ENCODE measurements around the gene PYCARD. TPM values are rescaled to one million over a fixed set of nuclear protein-coding genes. Genes with fewer than 3 reads are reported as not detected.

The PYCARD gene
- polyA plus RNA-seq, 1 donor (not counting 4 experiments of a cell fraction or from before 2014, with no cell fraction given), result 58.1 TPM

DNA sequence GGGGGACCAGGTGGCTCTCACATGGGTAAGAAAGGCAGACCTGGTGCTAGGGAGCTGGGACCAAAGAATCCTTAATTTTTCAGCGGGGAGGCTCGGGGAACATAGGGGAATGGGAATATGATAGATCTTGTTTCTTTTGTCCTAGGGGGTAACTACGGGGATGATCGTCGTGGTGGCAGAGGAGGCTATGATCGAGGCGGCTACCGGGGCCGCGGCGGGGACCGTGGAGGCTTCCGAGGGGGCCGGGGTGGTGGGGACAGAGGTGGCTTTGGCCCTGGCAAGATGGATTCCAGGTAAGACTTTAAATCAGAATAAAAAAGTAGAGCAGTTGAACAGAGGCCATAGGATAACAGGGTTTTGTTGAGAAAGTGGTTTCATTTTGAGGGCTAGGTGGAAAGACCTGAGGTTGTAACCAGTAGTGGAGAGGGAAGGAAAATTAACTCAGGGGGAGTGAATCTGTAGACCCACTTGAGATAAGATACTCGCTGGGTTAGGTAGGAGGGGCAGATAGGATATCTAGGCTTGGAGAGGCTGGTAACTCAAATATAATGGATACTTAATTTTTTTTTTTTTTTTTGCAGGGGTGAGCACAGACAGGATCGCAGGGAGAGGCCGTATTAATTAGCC is 11.6 kb downstream of the PYCARD start:
- Histone ChIP-seq H3K36me3 (ENCODE audit: control insufficient read depth in 2 of 2, extremely low read depth in 1 of 2, insufficient read depth in 2 of 2, low read length in 2 of 2) (peaks cover 54 to 93% of the 10 kb centered on the region in 2 experiments), H3K27me3 (ENCODE audit: control insufficient read depth, extremely low read depth, insufficient read depth, low read length) (no peaks in the 10 kb centered on the region), H3K9me3 (ENCODE audit: control insufficient read depth, low read depth, low read length) (no peaks in the 10 kb centered on the region), H3K4me1 (ENCODE audit: control insufficient read depth, extremely low read depth, insufficient read depth, low read length) (no peaks in the 10 kb centered on the region), H3K9me1 (ENCODE audit: control insufficient read depth, extremely low read depth, insufficient read depth, low read length) (no peaks in the 10 kb centered on the region), H2AFZ (ENCODE audit: control insufficient read depth, low read length) (no peak overlapping the region), H3K27ac (ENCODE audit: control insufficient read depth, insufficient read depth, low read length) (no peak overlapping the region), H3K4me3 (ENCODE audit: control insufficient read depth in 2 of 3, extremely low read depth in 1 of 3, insufficient read depth in 2 of 3, low read depth in 1 of 3, low read length in 3 of 3) (no peak overlapping the region), H3K9ac (ENCODE audit: control insufficient read depth, extremely low read depth, insufficient read depth, low read length) (no peak overlapping the region), H3K79me2 (ENCODE audit: control insufficient read depth, insufficient read depth, low read length) (peaks cover 33% of the 10 kb centered on the region), H4K20me1 (ENCODE audit: control insufficient read depth, extremely low read depth, insufficient read depth, low read length) (peaks cover 27% of the 10 kb centered on the region), H3K4me2 (ENCODE audit: control insufficient read depth, extremely low read depth, insufficient read depth, low read depth, low read length) (no peak overlapping the region)
- TF ChIP-seq, protein P1, sequence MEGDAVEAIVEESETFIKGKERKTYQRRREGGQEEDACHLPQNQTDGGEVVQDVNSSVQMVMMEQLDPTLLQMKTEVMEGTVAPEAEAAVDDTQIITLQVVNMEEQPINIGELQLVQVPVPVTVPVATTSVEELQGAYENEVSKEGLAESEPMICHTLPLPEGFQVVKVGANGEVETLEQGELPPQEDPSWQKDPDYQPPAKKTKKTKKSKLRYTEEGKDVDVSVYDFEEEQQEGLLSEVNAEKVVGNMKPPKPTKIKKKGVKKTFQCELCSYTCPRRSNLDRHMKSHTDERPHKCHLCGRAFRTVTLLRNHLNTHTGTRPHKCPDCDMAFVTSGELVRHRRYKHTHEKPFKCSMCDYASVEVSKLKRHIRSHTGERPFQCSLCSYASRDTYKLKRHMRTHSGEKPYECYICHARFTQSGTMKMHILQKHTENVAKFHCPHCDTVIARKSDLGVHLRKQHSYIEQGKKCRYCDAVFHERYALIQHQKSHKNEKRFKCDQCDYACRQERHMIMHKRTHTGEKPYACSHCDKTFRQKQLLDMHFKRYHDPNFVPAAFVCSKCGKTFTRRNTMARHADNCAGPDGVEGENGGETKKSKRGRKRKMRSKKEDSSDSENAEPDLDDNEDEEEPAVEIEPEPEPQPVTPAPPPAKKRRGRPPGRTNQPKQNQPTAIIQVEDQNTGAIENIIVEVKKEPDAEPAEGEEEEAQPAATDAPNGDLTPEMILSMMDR (optimal IDR thresholded peaks at IDR 0.05 in 1 of 3, IDR thresholded peaks at IDR 0.05 in 1 of 3, conservative IDR thresholded peaks at IDR 0.05 in 1 of 3; ENCODE audit: extremely low read depth in 1 of 3, insufficient read depth in 2 of 3, low read length in 3 of 3), result no peak
- no peak for TF ChIP-seq EZH2 (IDR thresholded peaks at IDR 0.05; ENCODE audit: low read length)
- dilution Hi-C loops (cut with MboI; ENCODE audit: extremely low pct_ligation_motif_present, low sequenced_read_pairs), result no loop called here
- DNase-seq (ENCODE audit: low read depth, low spot score), result no peak
- no peak for FAIRE-seq

DNA sequence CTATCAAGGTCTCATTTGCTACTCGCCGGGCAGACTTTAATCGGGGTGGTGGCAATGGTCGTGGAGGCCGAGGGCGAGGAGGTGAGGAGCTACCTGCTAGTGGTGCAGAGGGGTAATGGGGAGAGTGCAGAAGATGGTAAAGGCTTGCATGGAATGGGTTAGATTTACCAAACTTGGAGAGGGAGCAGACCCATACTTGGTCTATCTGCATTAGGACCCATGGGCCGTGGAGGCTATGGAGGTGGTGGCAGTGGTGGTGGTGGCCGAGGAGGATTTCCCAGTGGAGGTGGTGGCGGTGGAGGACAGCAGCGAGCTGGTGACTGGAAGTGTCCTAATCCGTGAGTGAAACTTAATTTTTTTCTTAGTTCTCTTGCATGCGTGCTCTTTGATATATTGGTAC is 12.5 kb downstream of the PYCARD start:
- TF ChIP-seq EZH2 (IDR thresholded peaks at IDR 0.05; ENCODE audit: low read length), result no peak
- Histone ChIP-seq H3K27ac (ENCODE audit: control insufficient read depth, insufficient read depth, low read length) (no peak overlapping the region), H3K4me2 (ENCODE audit: control insufficient read depth, extremely low read depth, insufficient read depth, low read depth, low read length) (no peak overlapping the region), H3K4me3 (ENCODE audit: control insufficient read depth in 2 of 3, extremely low read depth in 1 of 3, insufficient read depth in 2 of 3, low read depth in 1 of 3, low read length in 3 of 3) (no peak overlapping the region), H3K9me1 (ENCODE audit: control insufficient read depth, extremely low read depth, insufficient read depth, low read length) (no peaks in the 10 kb centered on the region), H3K79me2 (ENCODE audit: control insufficient read depth, insufficient read depth, low read length) (peaks cover 42% of the 10 kb centered on the region), H3K36me3 (ENCODE audit: control insufficient read depth in 2 of 2, extremely low read depth in 1 of 2, insufficient read depth in 2 of 2, low read length in 2 of 2) (peaks cover 59 to 95% of the 10 kb centered on the region in 2 experiments), H3K9me3 (ENCODE audit: control insufficient read depth, low read depth, low read length) (no peaks in the 10 kb centered on the region), H3K4me1 (ENCODE audit: control insufficient read depth, extremely low read depth, insufficient read depth, low read length) (no peaks in the 10 kb centered on the region), H2AFZ (ENCODE audit: control insufficient read depth, low read length) (no peak overlapping the region), H3K9ac (ENCODE audit: control insufficient read depth, extremely low read depth, insufficient read depth, low read length) (no peak overlapping the region), H4K20me1 (ENCODE audit: control insufficient read depth, extremely low read depth, insufficient read depth, low read length) (peaks cover 32% of the 10 kb centered on the region), H3K27me3 (ENCODE audit: control insufficient read depth, extremely low read depth, insufficient read depth, low read length) (no peaks in the 10 kb centered on the region)
- dilution Hi-C loops (cut with MboI; ENCODE audit: extremely low pct_ligation_motif_present, low sequenced_read_pairs), result no loop called here
- DNase-seq (ENCODE audit: low read depth, low spot score) (no peak), FAIRE-seq (no peak)

GRCh38 chr16:31189412-31189778 is 13.2 kb downstream of the PYCARD start:
- Histone ChIP-seq H3K9me3 (ENCODE audit: control insufficient read depth, low read depth, low read length) (no peaks in the 10 kb centered on the region), H3K27me3 (ENCODE audit: control insufficient read depth, extremely low read depth, insufficient read depth, low read length) (no peaks in the 10 kb centered on the region), H3K27ac (ENCODE audit: control insufficient read depth, insufficient read depth, low read length) (no peak overlapping the region), H3K4me1 (ENCODE audit: control insufficient read depth, extremely low read depth, insufficient read depth, low read length) (no peaks in the 10 kb centered on the region), H2AFZ (ENCODE audit: control insufficient read depth, low read length) (no peak overlapping the region), H4K20me1 (ENCODE audit: control insufficient read depth, extremely low read depth, insufficient read depth, low read length) (peaks cover 31% of the 10 kb centered on the region), H3K36me3 (ENCODE audit: control insufficient read depth in 2 of 2, extremely low read depth in 1 of 2, insufficient read depth in 2 of 2, low read length in 2 of 2) (peaks cover 56 to 93% of the 10 kb centered on the region in 2 experiments), H3K79me2 (ENCODE audit: control insufficient read depth, insufficient read depth, low read length) (peaks cover 48% of the 10 kb centered on the region), H3K9ac (ENCODE audit: control insufficient read depth, extremely low read depth, insufficient read depth, low read length) (no peak overlapping the region), H3K9me1 (ENCODE audit: control insufficient read depth, extremely low read depth, insufficient read depth, low read length) (no peaks in the 10 kb centered on the region), H3K4me3 (ENCODE audit: control insufficient read depth in 2 of 3, extremely low read depth in 1 of 3, insufficient read depth in 2 of 3, low read depth in 1 of 3, low read length in 3 of 3) (no peak overlapping the region), H3K4me2 (ENCODE audit: control insufficient read depth, extremely low read depth, insufficient read depth, low read depth, low read length) (no peak overlapping the region)
- FAIRE-seq (no peak), DNase-seq (ENCODE audit: low read depth, low spot score) (no peak)
- no peak for TF ChIP-seq EZH2 (IDR thresholded peaks at IDR 0.05; ENCODE audit: low read length)
- dilution Hi-C loops (cut with MboI; ENCODE audit: extremely low pct_ligation_motif_present, low sequenced_read_pairs), result no loop called here

Data from keratinocyte (primary cell).